GM20431 (cell line): ENCODE results near the gene HES5.
"Not testable (repeated sequence)": the region's sequence is repeated elsewhere in the genome, so short reads cannot be mapped to it uniquely, and the experiment has no call there.

ENCODE experiments used
- in situ Hi-C: fragments of 300-500 bp; cut with MseI, MboI; formaldehyde crosslinking; loops from one replicate; pipeline ENCODE4 v1.15.0; 2020; ENCODE audit warnings: low sequenced_read_pairs; ENCODE audit not compliant: unreplicated experiment

Gene HES5

GRCh38 chr1:2561898-2562895, 32.1 kb upstream of the HES5 start:
- in situ Hi-C loops, result no loop called here

GRCh38 chr1:2561446-2561845, 31.4 kb upstream of the HES5 start:
- in situ Hi-C loops, result no loop called here

GRCh38 chr1:2560299-2561073, 30.4 kb upstream of the HES5 start:
- in situ Hi-C loops, result no loop called here

DNA sequence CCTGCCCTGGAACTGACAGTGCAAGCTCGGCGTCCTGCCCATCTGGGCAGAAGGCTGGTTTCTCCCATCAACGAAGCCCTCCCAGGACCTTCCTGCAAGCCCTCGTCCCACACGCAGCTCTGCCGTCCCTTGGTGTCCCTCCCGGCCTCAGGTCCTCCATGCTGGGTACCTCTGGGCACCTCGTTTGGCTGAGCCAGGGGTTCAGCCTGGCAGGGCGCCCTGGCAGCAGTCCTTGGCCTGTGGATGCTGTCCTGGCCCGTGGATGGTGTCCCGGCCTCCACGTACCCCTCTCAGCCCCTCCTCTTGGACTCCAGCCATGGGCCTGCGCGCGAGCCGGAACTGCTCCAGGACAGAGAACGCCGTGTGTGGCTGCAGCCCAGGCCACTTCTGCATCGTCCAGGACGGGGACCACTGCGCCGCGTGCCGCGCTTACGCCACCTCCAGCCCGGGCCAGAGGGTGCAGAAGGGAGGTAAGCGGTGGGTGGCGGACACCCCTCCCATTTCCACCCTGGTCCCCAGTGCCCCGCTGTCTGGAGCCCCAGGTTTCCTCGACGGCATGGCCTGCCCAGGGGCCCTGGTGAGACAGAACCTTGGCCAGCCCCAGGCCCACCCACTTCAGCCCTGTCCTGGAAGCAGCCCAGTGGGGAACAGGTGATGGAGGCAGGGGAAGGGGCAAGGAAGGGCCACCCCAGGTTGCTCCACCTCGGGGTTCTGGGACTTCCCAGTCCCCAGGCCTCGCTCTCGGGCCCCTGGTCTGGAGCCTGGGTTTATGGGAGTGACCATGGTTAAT, 29.6 kb upstream of the HES5 start:
- in situ Hi-C loops, result no loop called here

- in situ Hi-C loops, result no loop called here
Measured at GRCh38 chr1:2558861-2559260, 28.8 kb upstream of the HES5 start.

DNA sequence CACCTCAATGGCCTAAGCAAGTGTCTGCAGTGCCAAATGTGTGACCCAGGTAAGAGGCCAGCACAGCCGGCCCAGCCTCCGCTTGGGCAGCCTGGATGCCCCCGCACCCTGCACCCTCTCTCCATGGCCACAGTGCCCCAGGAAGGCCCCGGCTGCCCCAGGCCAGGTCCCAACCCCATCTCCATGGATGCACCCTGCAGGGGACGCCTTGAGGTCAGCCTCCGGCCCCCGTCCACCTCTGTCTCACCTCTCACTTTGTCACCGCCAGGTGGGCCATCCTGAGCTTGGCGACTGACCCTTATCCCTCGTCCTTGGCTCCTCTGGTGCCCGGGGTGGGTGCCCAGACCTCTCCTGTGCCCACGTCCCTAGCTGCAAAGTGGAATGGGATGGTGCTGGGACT, 28.4 kb upstream of the HES5 start:
- in situ Hi-C loops, result no loop called here

DNA sequence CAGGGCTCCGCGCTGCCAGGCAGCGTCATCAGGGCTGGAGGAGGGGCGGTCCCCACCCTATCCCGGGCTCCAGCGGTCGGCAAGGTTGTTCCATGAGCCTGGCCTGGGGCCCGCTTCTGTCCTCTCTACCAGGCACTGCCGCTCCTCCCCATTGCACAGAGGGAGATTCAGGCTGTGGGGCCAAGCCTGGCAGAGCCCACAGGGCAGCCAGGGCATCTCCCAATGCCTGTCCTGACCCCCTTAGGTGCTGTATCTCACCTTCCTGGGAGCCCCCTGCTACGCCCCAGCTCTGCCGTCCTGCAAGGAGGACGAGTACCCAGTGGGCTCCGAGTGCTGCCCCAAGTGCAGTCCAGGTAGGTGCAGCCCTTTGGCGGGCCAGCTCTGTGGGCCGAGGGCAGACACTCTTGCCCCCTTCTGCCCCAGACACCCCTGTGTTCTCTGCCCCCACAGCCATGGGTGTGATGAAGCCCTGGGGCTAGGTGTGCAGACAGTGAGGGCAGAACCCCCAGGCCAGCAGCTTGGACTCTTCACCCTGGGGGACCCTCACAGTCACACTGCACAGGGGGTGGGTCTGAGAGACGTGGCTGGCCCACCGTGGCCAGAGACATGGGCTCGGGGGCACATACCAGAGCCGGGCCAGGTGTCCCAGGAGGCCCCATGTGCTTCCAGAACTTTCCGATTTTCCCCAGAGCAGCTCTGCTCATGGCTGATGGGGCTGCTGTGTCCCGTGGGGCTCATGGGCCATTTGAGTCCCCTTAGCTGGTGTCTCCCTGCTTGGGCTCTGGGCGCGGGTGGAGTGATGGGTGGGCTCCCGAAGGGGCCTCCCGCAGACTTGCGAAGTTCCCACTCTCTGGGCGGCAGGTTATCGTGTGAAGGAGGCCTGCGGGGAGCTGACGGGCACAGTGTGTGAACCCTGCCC, 27.7 kb upstream of the HES5 start:
- in situ Hi-C loops, result no loop called here

DNA sequence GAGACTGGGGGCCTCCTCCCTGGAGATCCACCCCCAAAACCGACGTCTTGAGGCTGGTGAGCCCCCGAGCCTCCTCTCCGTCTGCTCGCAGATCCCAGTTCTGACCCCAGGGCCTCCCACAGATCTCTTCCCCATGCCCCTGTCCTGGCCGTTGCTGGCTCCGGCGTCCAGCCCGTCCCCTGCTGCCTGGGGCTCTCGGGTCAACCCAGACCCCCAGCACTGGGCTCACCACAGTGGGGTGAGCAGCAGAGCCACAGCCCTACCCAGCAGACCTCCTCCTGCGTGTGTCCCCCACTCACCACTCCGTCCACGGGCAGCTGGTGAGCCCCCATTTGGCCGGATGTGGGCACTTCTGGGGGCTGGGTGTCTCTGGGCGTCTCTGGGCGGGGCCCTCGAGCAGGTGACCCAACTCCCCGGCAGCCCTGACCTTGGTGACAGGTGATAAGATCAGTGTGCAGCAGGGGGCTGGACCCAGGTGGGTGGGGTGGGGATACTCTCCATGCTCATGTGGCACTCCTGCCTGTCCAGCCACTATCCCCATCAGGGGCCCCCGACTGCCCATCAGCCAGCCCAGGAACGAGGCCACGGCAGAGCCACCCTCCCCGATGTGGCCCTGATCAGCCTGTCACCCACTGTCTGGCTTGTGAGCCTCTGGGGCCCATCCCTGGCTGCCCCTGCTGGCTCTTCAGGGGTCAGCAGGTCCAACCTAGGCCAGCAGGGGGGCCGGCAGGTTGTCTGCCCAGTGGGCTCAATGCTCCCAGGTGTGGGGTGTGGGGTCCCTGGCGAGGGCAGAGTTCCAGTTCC, 26.8 kb upstream of the HES5 start:
- in situ Hi-C loops, result no loop called here

DNA sequence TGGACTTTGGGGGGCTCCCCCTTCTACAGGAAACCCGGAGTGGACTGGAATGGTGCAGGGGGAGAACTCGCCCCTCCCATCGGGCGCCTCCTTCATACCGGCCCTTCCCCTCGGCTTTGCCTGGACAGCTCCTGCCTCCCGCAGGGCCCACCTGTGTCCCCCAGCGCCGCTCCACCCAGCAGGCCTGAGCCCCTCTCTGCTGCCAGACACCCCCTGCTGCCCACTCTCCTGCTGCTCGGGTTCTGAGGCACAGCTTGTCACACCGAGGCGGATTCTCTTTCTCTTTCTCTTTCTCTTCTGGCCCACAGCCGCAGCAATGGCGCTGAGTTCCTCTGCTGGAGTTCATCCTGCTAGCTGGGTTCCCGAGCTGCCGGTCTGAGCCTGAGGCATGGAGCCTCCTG, 26.2 kb upstream of the HES5 start, which contains the start of gene TNFRSF14:
Gene TNFRSF14 (plus strand): TSS at position 95 of the 401 bp plus-strand sequence. CDS start 294 bp downstream, at position 389.
- in situ Hi-C loops, result no loop called here

- in situ Hi-C loops, result no loop called here
Measured at GRCh38 chr1:2555634-2556276, 25.7 kb upstream of the HES5 start.

DNA sequence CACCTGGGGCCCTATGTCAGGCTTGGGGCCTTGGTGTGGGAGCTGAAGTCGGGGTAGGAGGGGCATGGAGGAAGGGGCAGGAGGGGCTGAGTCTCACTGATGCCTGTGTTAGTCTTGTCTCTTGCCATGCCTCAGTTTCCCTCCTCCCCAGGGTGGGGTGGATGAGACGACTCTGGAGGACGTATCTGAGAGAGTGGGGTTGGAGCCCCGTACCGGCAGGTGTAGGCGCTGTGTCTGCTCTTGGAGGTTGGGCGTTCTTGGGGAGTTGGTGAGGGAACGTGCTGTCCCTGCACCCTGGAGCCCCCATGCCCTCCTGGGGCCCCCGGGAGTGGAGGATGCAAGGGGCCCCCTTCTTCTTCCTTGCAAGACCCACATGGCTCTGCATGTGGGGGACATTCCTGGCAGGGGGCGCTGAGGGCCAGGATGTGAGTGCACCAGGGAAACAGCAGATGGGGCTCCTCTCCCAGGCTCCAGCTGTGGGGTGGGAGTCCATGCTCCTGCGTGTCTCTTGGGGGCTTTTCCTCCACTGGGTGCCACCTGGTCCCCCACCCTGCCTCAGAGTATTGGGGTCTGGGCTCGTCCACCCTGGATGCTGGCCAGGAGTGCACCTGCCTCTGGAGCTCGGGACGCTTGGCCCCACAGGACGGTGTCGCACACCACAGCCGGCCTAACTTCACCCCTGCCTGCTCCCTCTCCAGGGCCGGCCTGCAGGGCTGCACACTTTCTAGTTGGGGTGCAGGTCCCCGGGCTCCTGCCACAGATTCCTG, 24.7 kb upstream of the HES5 start:
- in situ Hi-C loops, result no loop called here

- in situ Hi-C loops, result no loop called here
Measured at GRCh38 chr1:2553871-2554620, 24.0 kb upstream of the HES5 start.

DNA sequence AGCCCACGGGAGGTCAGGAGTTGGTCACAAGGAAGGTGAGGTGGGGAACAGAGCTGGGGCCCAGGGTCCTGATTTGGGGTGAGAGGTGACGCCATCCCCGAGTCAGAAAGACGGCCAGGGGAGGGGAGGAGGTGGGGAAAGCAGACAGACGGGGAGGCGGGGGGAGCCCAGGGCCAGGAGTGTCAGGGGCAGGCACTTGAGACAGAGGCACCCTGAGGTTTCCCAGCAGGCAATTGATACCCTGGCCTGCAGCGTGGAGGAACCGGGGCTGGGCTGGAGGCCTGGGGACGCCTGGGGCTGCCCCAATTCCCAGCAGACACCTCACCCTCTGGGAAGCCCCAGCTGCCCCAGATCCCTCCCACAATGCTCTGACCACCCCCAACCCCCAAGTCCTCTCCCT, 23.0 kb upstream of the HES5 start:
- in situ Hi-C loops, result not testable (repeated sequence)

GRCh38 chr1:2552189-2552588, 22.1 kb upstream of the HES5 start:
- in situ Hi-C loops, result no loop called here

- in situ Hi-C loops, result not testable (repeated sequence)
Measured at GRCh38 chr1:2551544-2551943, 21.5 kb upstream of the HES5 start.

- in situ Hi-C loops, result not testable (repeated sequence)
Measured at GRCh38 chr1:2550309-2550861, 20.3 kb upstream of the HES5 start.
